Ascending aorta (tissue), 2 donors: ENCODE data around the gene DYNC1I1. TPM values are rescaled to one million over a fixed set of nuclear protein-coding genes. Genes with fewer than 3 reads are reported as not detected.

Source experiments
- DNase-seq, 2 donors: peaks; one replicate each; pipeline ENCODE4 v3.0.0-alpha.2; 2019; ENCODE audit warnings: low spot score in 2 of 2
- H3K27ac ChIP-seq, 2 donors: fragments of 200-600 bp; sonication (generic); one replicate each; pipeline ENCODE4 v1.5.1; 2016 to 2017; ENCODE audit warnings: mild to moderate bottlenecking in 1 of 2
- H3K27me3 ChIP-seq: fragments of 200-600 bp; sonication (generic); one replicate; pipeline ENCODE4 v1.5.1; 2017
- H3K36me3 ChIP-seq, 2 donors: fragments of 200-600 bp; sonication (generic); one replicate each; pipeline ENCODE4 v1.5.1; 2016
- H3K4me1 ChIP-seq, 2 donors: fragments of 200-600 bp; sonication (generic); one replicate each; pipeline ENCODE4 v1.5.1; 2016 to 2017; ENCODE audit warnings: mild to moderate bottlenecking in 1 of 2
- H3K4me3 ChIP-seq, 2 donors: fragments of 200-600 bp; sonication (generic); one replicate each; pipeline ENCODE4 v1.5.1; 2016 to 2017; ENCODE audit warnings: mild to moderate bottlenecking in 1 of 2
- H3K9me3 ChIP-seq, 2 donors: fragments of 200-600 bp; sonication (generic); one replicate each; pipeline ENCODE4 v1.5.1; 2016
- CTCF ChIP-seq, 3 experiments: fragments of 200-600 bp in 2 of 3; fragments of 450-650 bp in 1 of 3; sonication (generic) in 2 of 3; IDR thresholded peaks; one replicate each; pipeline ENCODE4 v1.5.1; 2016 to 2019; ENCODE audit warnings: antibody characterized with exemption in 3 of 3, mild to moderate bottlenecking in 1 of 3, moderate library complexity in 1 of 3
- intact Hi-C: fragments of 100-400 bp; cut with DNase I; formaldehyde crosslinking; loops from one replicate; pipeline ENCODE4 v1.15.1; 2023
- total RNA-seq: library from RNA; depleted of rRNA; stranded (reverse); fragments of >200 nt; gene quantifications from one replicate; pipeline ENCODE4 v1.1.0, GENCODE V29; 2016

DYNC1I1 gene
- total RNA-seq, 1 donor from 2014 or later, result 13.2 TPM

GRCh38 chr7:95861041-95861440, 88.7 kb downstream of the DYNC1I1 start:
- Histone ChIP-seq H3K27me3 (no peaks in the 10 kb centered on the region), H3K36me3 (no peaks in the 10 kb centered on the region), H3K9me3 (no peaks in the 10 kb centered on the region), H3K4me3 (no peak overlapping the region), H3K4me1 (peaks cover 0 to 7% of the 10 kb centered on the region in 2 donors), H3K27ac (no peak overlapping the region)
- intact Hi-C loops, result no loop called here
- no peak for DNase-seq
- TF ChIP-seq CTCF (IDR thresholded peaks at IDR 0.05), result no peak

GRCh38 chr7:95863623-95864022, 91.3 kb downstream of the DYNC1I1 start:
- peak overlapping the region; percentile 12 to 34 for H3K27ac ChIP-seq
- H3K9me3 ChIP-seq, result no peaks in the 10 kb centered on the region
- no peak for DNase-seq
- intact Hi-C loops, result no loop called here
- no peaks in the 10 kb centered on the region for H3K27me3 ChIP-seq
- H3K4me1 ChIP-seq, result peaks cover 0 to 7% of the 10 kb centered on the region in 2 donors
- H3K36me3 ChIP-seq, result no peaks in the 10 kb centered on the region
- TF ChIP-seq CTCF (IDR thresholded peaks at IDR 0.05), result no peak
- no peak overlapping the region for H3K4me3 ChIP-seq

- no peak for TF ChIP-seq CTCF (IDR thresholded peaks at IDR 0.05)
- Histone ChIP-seq H3K4me1 (peaks cover 0 to 11% of the 10 kb centered on the region in 2 donors), H3K36me3 (no peaks in the 10 kb centered on the region), H3K27ac (no peak overlapping the region), H3K4me3 (no peak overlapping the region), H3K9me3 (no peaks in the 10 kb centered on the region), H3K27me3 (no peaks in the 10 kb centered on the region)
- no peak for DNase-seq
- intact Hi-C loops, result no loop called here
Observed at GRCh38 chr7:95865716-95866371, 93.5 kb downstream of the DYNC1I1 start.

- no peak for DNase-seq
- Histone ChIP-seq H3K27me3 (no peaks in the 10 kb centered on the region), H3K4me1 (peaks cover 0 to 21% of the 10 kb centered on the region in 2 donors), H3K36me3 (no peaks in the 10 kb centered on the region), H3K9me3 (no peaks in the 10 kb centered on the region), H3K4me3 (no peak overlapping the region), H3K27ac (no peak overlapping the region)
- TF ChIP-seq CTCF (IDR thresholded peaks at IDR 0.05), result no peak
- intact Hi-C loops, result no loop called here
Observed at GRCh38 chr7:95867309-95867708, 95.0 kb downstream of the DYNC1I1 start.

GRCh38 chr7:95871075-95871848, 98.9 kb downstream of the DYNC1I1 start:
- Histone ChIP-seq H3K36me3 (no peaks in the 10 kb centered on the region), H3K27ac (peak overlapping the region; percentile 14 to 29), H3K4me3 (no peak overlapping the region), H3K4me1 (peaks cover 0 to 18% of the 10 kb centered on the region in 2 donors), H3K9me3 (no peaks in the 10 kb centered on the region), H3K27me3 (no peaks in the 10 kb centered on the region)
- DNase-seq, result no peak
- TF ChIP-seq CTCF (IDR thresholded peaks at IDR 0.05), result peak; percentile 32 to 72 (median 61)
- intact Hi-C loops, result loop anchor here (1.0 to 5.0 kb wide), 2 partner anchors 99 to 148 kb away; partner anchors contain the start of gene DYNC1I1
